Omental fat pad (tissue), 4 donors: ENCODE measurements around the gene SINHCAF. TPM values are rescaled to one million over a fixed set of nuclear protein-coding genes. Genes with fewer than 3 reads are reported as not detected.
"Not testable (repeated sequence)": the region's sequence is repeated elsewhere in the genome, so short reads cannot be mapped to it uniquely, and the experiment has no call there.

Source experiments
- ATAC-seq: fragments of 150-250 bp; one replicate; pipeline ENCODE4 v1.9.1; 2016; ENCODE audit warnings: mild to moderate bottlenecking, moderate library complexity; ENCODE audit not compliant: low FRiP score
- DNase-seq: peaks from one replicate; pipeline ENCODE4 v3.0.0-alpha.2; 2019; ENCODE audit warnings: low spot score
- CTCF ChIP-seq, 3 donors: fragments of 450-650 bp; IDR thresholded peaks; one replicate each; pipeline ENCODE4 v1.5.1; 2016 to 2017; ENCODE audit warnings: antibody characterized with exemption in 3 of 3, mild to moderate bottlenecking in 3 of 3, moderate library complexity in 2 of 3
- total RNA-seq, 4 donors: library from RNA; depleted of rRNA; stranded (reverse); fragments of >200 nt; gene quantifications; one replicate each; pipeline ENCODE4 v1.1.0, GENCODE V29; 2016

Gene SINHCAF
- total RNA-seq, 4 donors from 2014 or later, result 15.8 to 62.7 (median 25.6) TPM

- ATAC-seq, result no peak
- no peak for TF ChIP-seq CTCF (IDR thresholded peaks at IDR 0.05)
- DNase-seq, result peak; percentile 55
Measured at GRCh38 chr12:31238764-31239387, 87.1 kb downstream of the SINHCAF start.

DNA sequence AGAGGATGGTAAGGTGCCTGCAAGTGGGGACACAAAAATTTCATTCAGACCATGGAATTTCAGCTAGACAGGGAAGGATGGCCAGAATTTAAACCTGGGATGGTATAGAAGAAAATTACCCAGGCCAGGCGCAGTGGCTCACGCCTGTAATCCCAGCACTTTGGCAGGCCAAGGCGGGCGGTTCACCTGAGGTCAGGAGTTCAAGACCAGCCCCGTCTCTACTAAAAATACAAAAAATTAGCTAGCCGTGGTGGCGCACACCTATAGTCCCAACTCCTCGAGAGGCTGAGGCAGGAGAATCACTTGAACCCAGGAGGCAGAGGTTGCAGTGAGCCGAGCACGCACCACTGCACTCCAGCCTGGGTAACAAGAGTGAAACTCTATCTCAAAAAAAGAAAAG is 87.6 kb downstream of the SINHCAF start:
- DNase-seq, ATAC-seq: not testable (repeated sequence)

GRCh38 chr12:31236998-31237637 is 88.8 kb downstream of the SINHCAF start:
- DNase-seq, result no peak
- no peak for TF ChIP-seq CTCF (IDR thresholded peaks at IDR 0.05)
- no peak for ATAC-seq

DNA sequence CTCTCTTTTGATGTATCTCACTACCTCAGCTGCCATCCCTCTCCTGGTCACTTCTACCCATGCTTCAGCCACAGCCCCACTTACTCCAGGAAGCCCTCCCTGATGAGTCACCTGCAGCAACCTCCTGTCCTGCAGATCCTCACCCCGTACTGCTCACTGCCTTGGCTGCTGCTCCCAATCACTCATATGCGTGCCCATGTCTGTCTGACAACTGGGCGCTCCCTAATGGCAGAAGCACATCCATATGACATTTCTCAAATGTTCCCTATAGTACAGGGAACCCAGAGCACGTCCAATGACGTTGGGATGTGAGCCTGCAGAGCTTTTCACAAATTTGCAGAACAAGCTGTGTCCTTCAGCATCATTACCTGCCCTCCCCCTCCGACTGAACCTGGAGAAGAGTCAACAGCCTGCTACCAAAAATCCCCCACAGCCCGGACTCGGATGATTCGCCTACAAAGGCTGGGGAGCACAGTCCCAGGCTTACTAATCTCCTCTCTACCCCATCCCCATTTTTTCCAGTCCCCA is 90.0 kb downstream of the SINHCAF start:
- no peak for TF ChIP-seq CTCF (IDR thresholded peaks at IDR 0.05)
- ATAC-seq (no peak), DNase-seq (no peak)

DNA sequence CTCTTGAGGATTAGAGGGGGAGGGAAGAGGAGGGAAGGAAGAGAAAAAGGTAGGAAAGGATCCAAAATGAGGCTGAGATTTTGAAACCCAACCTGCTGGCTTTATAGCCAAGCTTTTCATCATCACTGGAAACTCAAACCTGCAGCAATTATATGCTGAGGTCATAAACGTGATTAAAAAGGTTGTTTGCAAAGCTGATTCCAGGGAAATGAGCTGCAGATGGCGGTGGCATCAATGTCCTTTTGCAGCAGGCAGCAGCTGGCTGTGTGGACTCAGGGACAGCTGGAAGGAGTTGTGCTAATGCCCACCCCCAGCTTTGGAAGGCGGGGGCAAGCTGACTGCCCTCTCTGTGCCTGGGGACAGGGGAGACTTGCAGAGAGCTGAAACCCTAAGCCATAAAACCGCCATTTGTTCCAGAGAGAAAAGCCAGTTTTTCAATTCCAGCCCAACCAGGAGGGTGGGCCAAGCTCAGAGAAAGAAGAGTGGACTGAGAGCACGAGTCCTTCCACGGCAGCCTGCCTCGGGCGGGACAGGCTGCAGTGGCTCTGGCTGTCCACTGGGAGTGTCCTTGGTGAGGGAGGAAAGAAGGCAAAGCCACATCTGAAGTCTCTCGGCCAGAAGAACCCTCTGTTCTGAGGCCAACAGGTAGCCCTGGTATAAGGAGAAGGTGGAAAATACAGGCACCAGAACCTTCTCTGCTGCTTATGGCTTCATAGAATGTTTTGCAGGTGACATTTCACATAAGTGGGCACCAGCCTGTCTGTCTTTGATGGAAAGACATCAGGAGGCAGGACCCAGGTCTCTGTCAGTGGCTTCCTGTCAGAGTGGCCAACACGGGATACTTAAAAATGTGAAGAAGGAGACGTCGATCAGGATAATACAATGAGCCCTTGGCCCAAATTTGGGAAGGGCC is 90.7 kb downstream of the SINHCAF start:
- DNase-seq, result no peak
- no peak for TF ChIP-seq CTCF (IDR thresholded peaks at IDR 0.05)
- no peak for ATAC-seq

DNA sequence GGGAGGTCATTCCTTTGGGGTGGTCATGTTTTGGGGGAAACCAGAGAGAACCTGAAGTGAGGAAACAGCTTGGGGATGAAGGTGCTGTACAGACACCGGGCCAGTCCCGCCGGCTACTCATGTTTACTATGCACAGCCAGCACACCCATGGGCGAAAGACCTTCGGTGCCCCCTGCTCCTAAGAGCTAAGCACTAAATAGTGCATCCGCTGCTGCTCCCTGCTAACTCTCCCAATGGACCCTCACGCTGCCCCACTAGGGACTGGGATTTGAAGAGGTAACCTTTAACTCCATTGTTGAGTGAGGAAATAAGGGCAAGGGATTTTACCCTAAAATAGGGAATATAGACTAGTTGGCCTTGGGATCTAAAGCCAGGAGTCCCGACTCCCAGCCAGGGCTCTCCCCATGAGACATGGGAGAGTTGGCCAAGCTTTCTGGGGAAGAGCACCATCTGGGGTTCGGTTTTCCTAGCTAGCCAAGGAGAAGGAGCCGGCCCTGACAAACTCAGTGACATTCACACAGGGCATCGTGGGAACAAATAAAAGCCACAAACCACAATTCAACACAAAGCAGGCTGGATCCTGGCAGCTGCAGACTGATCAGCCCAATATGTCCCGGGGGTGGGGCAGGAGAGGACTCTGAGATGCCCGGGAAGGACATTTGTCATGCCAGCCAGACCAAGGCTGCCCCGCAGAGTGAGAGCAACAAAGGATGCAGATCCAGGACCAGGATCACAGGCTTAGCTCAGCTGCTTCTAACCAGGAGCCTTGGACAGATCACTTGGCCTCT is 91.7 kb downstream of the SINHCAF start:
- DNase-seq, result no peak
- TF ChIP-seq CTCF (IDR thresholded peaks at IDR 0.05), result no peak
- no peak for ATAC-seq
